Measurements from ENCODE around the gene DHX16. TPM values are rescaled to one million over a fixed set of nuclear protein-coding genes. Genes with fewer than 3 reads are reported as not detected.
"Not testable (repeated sequence)": the region's sequence is repeated elsewhere in the genome, so short reads cannot be mapped to it uniquely, and the experiment has no call there.

Gene DHX16
- total and polyA plus RNA-seq, 9 of the 15 experiments (the other 6 are each of a cell fraction or from before 2014, with no cell fraction given) = 14.6 to 66.1 (median 47.5) TPM

GRCh38 chr6:30666300-30666699, 6.5 kb downstream of the DHX16 start:
- DNase-seq (ENCODE audit: extremely low read depth in 1 of 4, low spot score in 3 of 4) (peak in 3 of 4 experiments; percentile 39 to 67 (median 56)), FAIRE-seq (peak; percentile 58), ATAC-seq (peak; percentile 49; the same call in 1 of the 3 replicates)
- H3K9me1 ChIP-seq (ENCODE audit: control insufficient read depth, insufficient read depth, low read length); BruUV-seq (replicated peaks); H3K9me3 ChIP-seq (replicated peaks; ENCODE audit: control insufficient read depth, insufficient read depth, low read depth, low read length); H3K4me3 ChIP-seq; H3K4me2 ChIP-seq (ENCODE audit: insufficient read depth, low read length); H2AFZ ChIP-seq (ENCODE audit: low read depth, low read length); H3K9ac ChIP-seq (ENCODE audit: insufficient read depth in 1 of 2, low read depth in 2 of 2, low read length in 2 of 2); in situ Hi-C loops (cut with MboI); H4K20me1 ChIP-seq (replicated peaks; ENCODE audit: control insufficient read depth, insufficient read depth, low read length); H3K79me2 ChIP-seq (ENCODE audit: control insufficient read depth, insufficient read depth, low read length); H3K27me3 ChIP-seq (ENCODE audit: control insufficient read depth in 2 of 2, insufficient read depth in 2 of 2, low read length in 2 of 2); intact Hi-C loops (cut with micrococcal nuclease); TF ChIP-seq JUN (CRISPR knock-in tag; IDR thresholded peaks at IDR 0.05; ENCODE audit: borderline replicate concordance); CEBPG (CRISPR knock-in tag; IDR thresholded peaks at IDR 0.05): not testable (repeated sequence)
- H3K36me3 ChIP-seq (ENCODE audit: control insufficient read depth, insufficient read depth, low read length) = peaks cover 83% of the 10 kb centered on the region
- peaks cover 7 to 13% of the 10 kb centered on the region in 2 experiments for H3K4me1 ChIP-seq (replicated peaks in 1 of 2; ENCODE audit: control insufficient read depth in 2 of 2, insufficient read depth in 2 of 2, low read length in 2 of 2)
- peak overlapping the region; percentile 39; the same call in 2 of the 3 replicates for H3K27ac ChIP-seq (ENCODE audit: extremely low read depth, low read depth, low read length)
- 80% methylated on average over 2 of the region's 2 CpGs for WGBS (ENCODE audit: insufficient coverage, low coverage, missing lambda C conversion rate)
- TF ChIP-seq ARID1B (IDR thresholded peaks at IDR 0.05) (peak; percentile 47; the same call in 1 of the 2 replicates), JUN (IDR thresholded peaks at IDR 0.05; ENCODE audit: borderline replicate concordance, low read depth, low read length) (peak; percentile 43; the same call in 1 of the 2 replicates), ZEB2 (IDR thresholded peaks at IDR 0.05) (0 out of 2 replicates have a peak, but pooled peaks have one; percentile 57), SMARCE1 (IDR thresholded peaks at IDR 0.05) (peak; percentile 52), EGR1 (conservative IDR thresholded peaks at IDR 0.05) (peak; percentile 90), ZNF263 (CRISPR knock-in tag; IDR thresholded peaks at IDR 0.05; ENCODE audit: borderline replicate concordance) (peak; percentile 22; the same call in 1 of the 2 replicates), JUND (IDR thresholded peaks at IDR 0.05; ENCODE audit: borderline replicate concordance, low read depth, low read length) (peak; percentile 80), JUND (tag; IDR thresholded peaks at IDR 0.05; ENCODE audit: borderline replicate concordance, low read depth, low read length) (0 out of 3 replicates have a peak, but pooled peaks have one; percentile 44), ZBTB7A (IDR thresholded peaks at IDR 0.05; ENCODE audit: borderline replicate concordance, control insufficient read depth, low read depth, low read length) (peak; percentile 26; the same call in 1 of the 2 replicates), CREM (IDR thresholded peaks at IDR 0.05; ENCODE audit: low read depth) (peak; percentile 42; the same call in 1 of the 2 replicates), CBFA2T3 (IDR thresholded peaks at IDR 0.05) (0 out of 2 replicates have a peak, but pooled peaks have one; percentile 5), KDM1A (IDR thresholded peaks at IDR 0.05) (peak in 1 of 2 experiments; percentile 48; a peak in 2 of 4 replicates), ATF7 (IDR thresholded peaks at IDR 0.05) (peak; percentile 88), CEBPG (tag; conservative IDR thresholded peaks at IDR 0.05 in 1 of 2, IDR thresholded peaks at IDR 0.05 in 1 of 2) (0 out of 4 replicates have a peak, but pooled peaks of 1 of the 2 experiments have one; percentile 13), DPF2 (IDR thresholded peaks at IDR 0.05) (peak; percentile 62)
- TF ChIP-seq, protein P1, sequence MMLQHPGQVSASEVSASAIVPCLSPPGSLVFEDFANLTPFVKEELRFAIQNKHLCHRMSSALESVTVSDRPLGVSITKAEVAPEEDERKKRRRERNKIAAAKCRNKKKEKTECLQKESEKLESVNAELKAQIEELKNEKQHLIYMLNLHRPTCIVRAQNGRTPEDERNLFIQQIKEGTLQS (IDR thresholded peaks at IDR 0.05) = peak; percentile 96
- TF ChIP-seq, protein P1 (CRISPR knock-in tag; conservative IDR thresholded peaks at IDR 0.05) = not testable (repeated sequence)
- CTCF ChIA-PET (ENCODE audit: low intra/inter-chr PET ratio) = interaction anchor here (0.5 kb wide), 1 partner anchor 214 kb away, joined by 3 read pairs; no protein-coding TSS in a partner anchor
- POLR2A ChIA-PET = interaction anchor here (0.6 to 1.2 kb wide), 2 partner anchors 25 to 122 kb away, joined by 4 to 5 read pairs; no protein-coding TSS in a partner anchor

All from K562 (cell line).